Neural cell (in vitro differentiated cells): ENCODE measurements around the gene WIPF2. TPM values are rescaled to one million over a fixed set of nuclear protein-coding genes. Genes with fewer than 3 reads are reported as not detected.

ENCODE experiments used
- H2AFZ ChIP-seq: fragments of 200-600, 300-800 bp; sonication (generic), shearing (Covaris generic); 2 replicates; pipeline ENCODE4 v1.6.0; 2014; ENCODE audit warnings: low read depth, mild to moderate bottlenecking, antibody characterized with exemption, low read length, moderate library complexity
- H3F3A ChIP-seq: fragments of 200-600 bp; shearing (Covaris generic); 2 replicates; pipeline ENCODE4 v1.6.1; 2016; ENCODE audit warnings: mild to moderate bottlenecking, moderate library complexity, mixed read lengths, antibody characterized with exemption, low read length; ENCODE audit not compliant: insufficient read depth, poor library complexity, severe bottlenecking
- H3K27ac ChIP-seq: fragments of 200-600, 300-800 bp; sonication (generic), shearing (Covaris generic); 2 replicates; pipeline ENCODE4 v1.5.1; 2014; ENCODE audit warnings: mild to moderate bottlenecking, low read length, moderate library complexity
- H3K27me3 ChIP-seq: fragments of 300-800, 200-600 bp; sonication (generic), shearing (Covaris generic); 2 replicates; pipeline ENCODE4 v1.6.0; 2014; ENCODE audit warnings: mild to moderate bottlenecking, low read depth, low read length, moderate library complexity; ENCODE audit not compliant: insufficient read depth
- H3K36me3 ChIP-seq: fragments of 300-800, 200-600 bp; sonication (generic), shearing (Covaris generic); 2 replicates; pipeline ENCODE4 v1.5.1; 2014; ENCODE audit warnings: mild to moderate bottlenecking, antibody characterized with exemption, low read length, moderate library complexity; ENCODE audit not compliant: insufficient read depth
- H3K4me2 ChIP-seq: fragments of 300-800, 200-600 bp; sonication (generic), shearing (Covaris generic); 2 replicates; pipeline ENCODE4 v1.6.0; 2014; ENCODE audit warnings: mild to moderate bottlenecking, low read length
- H3K4me3 ChIP-seq: fragments of 300-800, 200-600 bp; sonication (generic), shearing (Covaris generic); 2 replicates; pipeline ENCODE4 v1.5.1; 2014; ENCODE audit warnings: mild to moderate bottlenecking, low read length, moderate library complexity
- H3K79me2 ChIP-seq: fragments of 200-600 bp; shearing (Covaris generic); replicated peaks from 2 replicates; pipeline ENCODE4 v1.6.0; 2014; ENCODE audit warnings: mild to moderate bottlenecking, low read length, moderate library complexity; ENCODE audit not compliant: insufficient read depth
- H3K9ac ChIP-seq: fragments of 300-800, 200-600 bp; sonication (generic), shearing (Covaris generic); 2 replicates; pipeline ENCODE4 v1.6.1; 2016; ENCODE audit warnings: mild to moderate bottlenecking, low read length, mixed read lengths
- H3K9me2 ChIP-seq: fragments of 200-600 bp; shearing (Covaris generic); 2 replicates; pipeline ENCODE4 v1.6.1; 2016; ENCODE audit warnings: mild to moderate bottlenecking, low read length, mixed read lengths; ENCODE audit not compliant: insufficient read depth
- H3K9me3 ChIP-seq: fragments of 200-600, 300-800 bp; sonication (generic), shearing (Covaris generic); 2 replicates; pipeline ENCODE4 v1.6.1; 2016; ENCODE audit warnings: mild to moderate bottlenecking, mixed run types, low read length, moderate library complexity, mixed read lengths
- H4K20me1 ChIP-seq: fragments of 200-600 bp; shearing (Covaris generic); 2 replicates; pipeline ENCODE4 v1.6.1; 2016; ENCODE audit warnings: mild to moderate bottlenecking, mixed run types; ENCODE audit not compliant: insufficient read depth
- CTCF ChIP-seq: fragments of 450-650 bp; IDR thresholded peaks from 2 replicates; pipeline ENCODE4 v1.5.1; 2014; ENCODE audit warnings: antibody characterized with exemption, mild to moderate bottlenecking, moderate library complexity; ENCODE audit not compliant: poor library complexity, severe bottlenecking
- EP300 ChIP-seq: fragments of 450-650 bp; conservative IDR thresholded peaks from 2 replicates; pipeline ENCODE4 v1.6.1; 2014; ENCODE audit warnings: antibody characterized with exemption, mild to moderate bottlenecking, moderate library complexity; ENCODE audit not compliant: poor library complexity, severe bottlenecking
- EZH2 ChIP-seq: fragments of 200-600, 300-800 bp; shearing (Covaris generic), sonication (generic); IDR thresholded peaks from 2 replicates; pipeline ENCODE4 v1.6.1; 2014; ENCODE audit warnings: antibody characterized with exemption, low read length, borderline replicate concordance, mild to moderate bottlenecking; ENCODE audit not compliant: insufficient read depth, poor library complexity, severe bottlenecking
- MXI1 ChIP-seq: fragments of 450-650 bp; conservative IDR thresholded peaks from 2 replicates; pipeline ENCODE4 v1.6.1; 2014; ENCODE audit warnings: antibody characterized with exemption, mild to moderate bottlenecking; ENCODE audit not compliant: poor library complexity, severe bottlenecking
- POLR2AphosphoS5 ChIP-seq: IDR thresholded peaks from 2 replicates; pipeline ENCODE4 v1.6.1; 2012
- RAD21 ChIP-seq: fragments of 450-650 bp; conservative IDR thresholded peaks from 2 replicates; pipeline ENCODE4 v1.6.1; 2014; ENCODE audit warnings: antibody characterized with exemption, mild to moderate bottlenecking, moderate library complexity
- REST ChIP-seq: IDR thresholded peaks from 2 replicates; pipeline ENCODE4 v1.6.1; 2012; ENCODE audit warnings: borderline replicate concordance
- SMC3 ChIP-seq: fragments of 450-650 bp; conservative IDR thresholded peaks from 2 replicates; pipeline ENCODE4 v1.6.1; 2014; ENCODE audit warnings: antibody characterized with exemption, mild to moderate bottlenecking, moderate library complexity; ENCODE audit not compliant: poor library complexity
- TAF1 ChIP-seq: IDR thresholded peaks from 2 replicates; pipeline ENCODE4 v1.6.1; 2012; ENCODE audit warnings: low read depth
- polyA plus RNA-seq: library from polyadenylated mRNA; depleted of rRNA; stranded (reverse); fragments of >200 nt; gene quantifications from 2 replicates; pipeline ENCODE4 v1.2.3, GENCODE V29; 2014

The WIPF2 gene
- polyA plus RNA-seq, 1 donor from 2014 or later = 11.5 TPM

DNA sequence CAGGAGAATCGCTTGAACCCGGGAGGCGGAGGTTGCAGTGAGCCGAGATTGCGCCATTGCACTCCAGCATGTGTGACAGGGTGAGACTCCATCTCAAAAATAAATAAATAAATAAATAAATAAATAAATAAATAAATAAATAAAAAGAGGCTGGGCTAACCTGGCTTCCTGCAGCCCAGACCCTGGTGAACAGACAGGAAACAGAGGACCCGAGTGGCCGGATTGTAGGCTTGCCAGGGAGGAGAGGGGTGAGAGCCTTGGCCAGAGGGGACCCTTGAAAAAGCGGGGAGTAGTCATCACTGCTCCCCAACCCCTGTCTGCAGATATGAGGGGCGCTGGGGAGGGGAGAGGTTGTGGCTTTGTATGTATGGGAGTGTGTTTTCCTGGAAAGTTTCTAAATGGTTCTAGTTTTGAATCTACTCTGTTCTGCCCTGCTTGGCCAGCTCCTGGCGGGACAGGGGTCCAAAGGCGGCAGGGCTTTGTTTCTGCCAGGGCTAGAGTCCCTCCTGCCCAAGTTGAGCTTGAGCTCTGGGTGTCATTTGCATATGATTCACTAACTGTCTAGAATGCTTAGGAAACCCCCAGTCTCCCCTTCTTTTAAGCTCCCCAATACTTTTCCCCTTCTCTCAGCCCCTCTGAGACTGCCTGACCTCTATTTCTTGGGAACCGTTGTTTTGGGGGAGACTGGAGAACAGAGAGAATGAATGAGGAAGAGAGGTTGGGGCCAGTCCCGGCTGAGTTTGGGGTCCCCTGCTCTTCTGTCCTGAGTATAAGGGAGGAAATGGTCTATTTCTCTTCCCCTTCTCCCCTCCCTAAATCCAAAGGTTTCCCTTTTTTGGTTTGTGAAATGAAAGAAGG is 106.3 kb downstream of the WIPF2 start:
- Histone ChIP-seq H3K79me2 (no peaks in the 10 kb centered on the region), H3K27ac (no peak overlapping the region), H3K36me3 (no peaks in the 10 kb centered on the region), H3K9me3 (no peaks in the 10 kb centered on the region), H2AFZ (no peak overlapping the region), H3K27me3 (no peaks in the 10 kb centered on the region), H3K9me2 (no peaks in the 10 kb centered on the region), H3K4me2 (no peak overlapping the region), H3K9ac (no peak overlapping the region), H4K20me1 (no peaks in the 10 kb centered on the region), H3K4me3 (no peak overlapping the region), H3F3A (no peaks in the 10 kb centered on the region)
- no peak for TF ChIP-seq REST
- no peak for TF ChIP-seq EP300
- no peak for TF ChIP-seq RAD21
- no peak for TF ChIP-seq CTCF
- TF ChIP-seq POLR2AphosphoS5 = no peak
- TF ChIP-seq MXI1 = no peak
- no peak for TF ChIP-seq SMC3
- TF ChIP-seq TAF1 = no peak
- no peak for TF ChIP-seq EZH2

DNA sequence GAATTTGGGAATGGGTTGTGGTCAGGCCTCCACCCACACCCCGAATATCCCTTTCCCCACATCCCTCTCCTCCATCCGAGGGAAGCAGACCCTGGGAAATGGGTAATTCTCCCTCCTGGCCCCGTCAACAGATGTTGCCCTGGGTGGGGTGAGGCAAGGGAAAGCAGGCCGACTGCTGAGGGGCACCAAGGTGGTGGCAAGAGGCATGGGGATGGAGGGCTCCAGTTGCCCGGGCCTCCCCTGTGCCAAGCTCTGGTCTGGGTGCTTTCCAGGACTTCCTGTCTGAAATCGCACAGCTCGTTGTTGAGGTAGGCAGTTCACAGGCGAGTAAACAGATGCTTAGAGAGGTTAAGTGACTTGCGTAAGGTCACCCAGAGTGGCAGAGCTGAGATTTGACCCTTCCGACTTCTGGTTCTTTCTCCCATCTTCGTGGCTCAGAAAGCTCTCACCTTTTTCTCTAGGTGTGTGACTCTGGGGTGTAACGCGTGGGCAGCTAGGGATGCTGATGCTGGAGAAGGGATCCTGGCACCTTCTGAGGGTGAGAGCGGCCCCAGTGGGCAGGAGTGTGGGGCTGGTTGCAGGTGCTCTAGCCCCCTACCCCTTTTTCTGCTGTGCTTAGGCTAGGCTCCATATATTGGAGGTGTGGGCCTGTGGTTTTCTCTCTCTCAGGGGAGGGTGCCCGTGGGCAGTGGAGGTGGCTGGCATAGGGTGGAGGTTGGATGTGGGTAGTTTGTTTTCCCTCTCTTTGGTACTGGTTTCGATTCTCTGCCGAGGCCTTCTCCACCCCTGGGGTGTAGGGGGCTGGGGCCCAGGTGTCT is 107.1 kb downstream of the WIPF2 start:
- no peaks in the 10 kb centered on the region for H3K9me3 ChIP-seq
- TF ChIP-seq CTCF = no peak
- TF ChIP-seq MXI1 = no peak
- no peak for TF ChIP-seq POLR2AphosphoS5
- no peak for TF ChIP-seq REST
- no peak for TF ChIP-seq EZH2
- no peak for TF ChIP-seq TAF1
- no peak for TF ChIP-seq SMC3
- no peak for TF ChIP-seq EP300
- no peaks in the 10 kb centered on the region for H4K20me1 ChIP-seq
- H3K27ac ChIP-seq = no peak overlapping the region
- no peaks in the 10 kb centered on the region for H3F3A ChIP-seq
- H3K9ac ChIP-seq = no peak overlapping the region
- no peak overlapping the region for H3K4me3 ChIP-seq
- H3K9me2 ChIP-seq = no peaks in the 10 kb centered on the region
- no peak overlapping the region for H2AFZ ChIP-seq
- H3K79me2 ChIP-seq = no peaks in the 10 kb centered on the region
- H3K36me3 ChIP-seq = no peaks in the 10 kb centered on the region
- H3K27me3 ChIP-seq = no peaks in the 10 kb centered on the region
- H3K4me2 ChIP-seq = no peak overlapping the region
